Measurements from ENCODE around the gene S1PR4.
A peak's percentile ranks its signal among the peaks of the same experiment; 100 is the strongest.
"Not testable (repeated sequence)": the region's sequence is repeated elsewhere in the genome, so short reads cannot be mapped to it uniquely, and the experiment has no call there.

The S1PR4 gene

GRCh38 chr19:3146677-3147100 lies 31.9 kb upstream of the S1PR4 start:
- Mint-ChIP-seq H3K4me3 (peak overlapping the region; percentile 53), H3K27me3 (no peaks in the 10 kb centered on the region), H3K27ac (peak overlapping the region; percentile 91), H3K9me3 (no peaks in the 10 kb centered on the region), H3K36me3 (ENCODE audit: low read depth) (peaks cover 35% of the 10 kb centered on the region), H3K4me1 (ENCODE audit: low read depth) (peaks cover 53% of the 10 kb centered on the region)
- intact Hi-C loops (cut with micrococcal nuclease): no loop called here

- intact Hi-C loops (cut with micrococcal nuclease): no loop called here
- Mint-ChIP-seq H3K36me3 (ENCODE audit: low read depth) (peaks cover 22% of the 10 kb centered on the region), H3K4me3 (no peak overlapping the region), H3K4me1 (ENCODE audit: low read depth) (peaks cover 38% of the 10 kb centered on the region), H3K9me3 (no peaks in the 10 kb centered on the region), H3K27me3 (no peaks in the 10 kb centered on the region), H3K27ac (no peak overlapping the region)
Measured at GRCh38 chr19:3148503-3148902, 30.1 kb upstream of the S1PR4 start.

- Mint-ChIP-seq H3K9me3 (no peaks in the 10 kb centered on the region), H3K27me3 (no peaks in the 10 kb centered on the region), H3K27ac (no peak overlapping the region), H3K36me3 (ENCODE audit: low read depth) (peaks cover 18% of the 10 kb centered on the region), H3K4me1 (ENCODE audit: low read depth) (peaks cover 38% of the 10 kb centered on the region), H3K4me3 (no peak overlapping the region)
- intact Hi-C loops (cut with micrococcal nuclease): no loop called here
Measured at GRCh38 chr19:3149089-3149488, 29.5 kb upstream of the S1PR4 start.

GRCh38 chr19:3149526-3150505 lies 28.8 kb upstream of the S1PR4 start:
- H3K27me3 Mint-ChIP-seq: no peaks in the 10 kb centered on the region
- peaks cover 38% of the 10 kb centered on the region for H3K4me1 Mint-ChIP-seq (ENCODE audit: low read depth)
- no peak overlapping the region for H3K27ac Mint-ChIP-seq
- intact Hi-C loops (cut with micrococcal nuclease): no loop called here
- no peaks in the 10 kb centered on the region for H3K9me3 Mint-ChIP-seq
- H3K4me3 Mint-ChIP-seq: no peak overlapping the region
- H3K36me3 Mint-ChIP-seq (ENCODE audit: low read depth): peaks cover 13% of the 10 kb centered on the region

GRCh38 chr19:3150739-3151329 lies 27.7 kb upstream of the S1PR4 start:
- Mint-ChIP-seq H3K4me3 (no peak overlapping the region), H3K27ac (no peak overlapping the region), H3K27me3 (no peaks in the 10 kb centered on the region), H3K36me3 (ENCODE audit: low read depth) (peaks cover 13% of the 10 kb centered on the region), H3K9me3 (no peaks in the 10 kb centered on the region), H3K4me1 (ENCODE audit: low read depth) (peaks cover 34% of the 10 kb centered on the region)
- intact Hi-C loops (cut with micrococcal nuclease): no loop called here

- no peaks in the 10 kb centered on the region for H3K9me3 Mint-ChIP-seq
- intact Hi-C loops (cut with micrococcal nuclease): no loop called here
- peaks cover 24% of the 10 kb centered on the region for H3K4me1 Mint-ChIP-seq (ENCODE audit: low read depth)
- no peak overlapping the region for H3K4me3 Mint-ChIP-seq
- H3K27me3 Mint-ChIP-seq: no peaks in the 10 kb centered on the region
- H3K36me3 Mint-ChIP-seq (ENCODE audit: low read depth): peaks cover 3% of the 10 kb centered on the region
- H3K27ac Mint-ChIP-seq: no peak overlapping the region
Measured at GRCh38 chr19:3151563-3152418, 26.8 kb upstream of the S1PR4 start.

GRCh38 chr19:3152419-3152780 lies 26.2 kb upstream of the S1PR4 start:
- Mint-ChIP-seq H3K27ac (no peak overlapping the region), H3K4me1 (ENCODE audit: low read depth) (peaks cover 22% of the 10 kb centered on the region), H3K36me3 (ENCODE audit: low read depth) (no peaks in the 10 kb centered on the region), H3K9me3 (no peaks in the 10 kb centered on the region), H3K4me3 (no peak overlapping the region), H3K27me3 (no peaks in the 10 kb centered on the region)
- intact Hi-C loops (cut with micrococcal nuclease): no loop called here

- no peak overlapping the region for H3K27ac Mint-ChIP-seq
- no peaks in the 10 kb centered on the region for H3K36me3 Mint-ChIP-seq (ENCODE audit: low read depth)
- intact Hi-C loops (cut with micrococcal nuclease): no loop called here
- H3K4me1 Mint-ChIP-seq (ENCODE audit: low read depth): peaks cover 17% of the 10 kb centered on the region
- H3K9me3 Mint-ChIP-seq: no peaks in the 10 kb centered on the region
- no peak overlapping the region for H3K4me3 Mint-ChIP-seq
- no peaks in the 10 kb centered on the region for H3K27me3 Mint-ChIP-seq
Measured at GRCh38 chr19:3153286-3154230, 25.0 kb upstream of the S1PR4 start.

GRCh38 chr19:3154447-3154846 lies 24.1 kb upstream of the S1PR4 start:
- H3K9me3 Mint-ChIP-seq; H3K36me3 Mint-ChIP-seq (ENCODE audit: low read depth); H3K27me3 Mint-ChIP-seq; intact Hi-C loops (cut with micrococcal nuclease); H3K27ac Mint-ChIP-seq: not testable (repeated sequence)
- H3K4me3 Mint-ChIP-seq: peak overlapping the region; percentile 27
- peaks cover 11% of the 10 kb centered on the region for H3K4me1 Mint-ChIP-seq (ENCODE audit: low read depth)

- Mint-ChIP-seq H3K4me1 (ENCODE audit: low read depth) (peaks cover 6% of the 10 kb centered on the region), H3K27ac (no peak overlapping the region), H3K36me3 (ENCODE audit: low read depth) (no peaks in the 10 kb centered on the region), H3K9me3 (peaks cover 4% of the 10 kb centered on the region), H3K27me3 (no peaks in the 10 kb centered on the region), H3K4me3 (peak overlapping the region; percentile 27)
- intact Hi-C loops (cut with micrococcal nuclease): no loop called here
Measured at GRCh38 chr19:3154957-3155736, 23.4 kb upstream of the S1PR4 start.

- peaks cover 16% of the 10 kb centered on the region for H3K4me1 Mint-ChIP-seq (ENCODE audit: low read depth)
- no peaks in the 10 kb centered on the region for H3K27me3 Mint-ChIP-seq
- H3K36me3 Mint-ChIP-seq (ENCODE audit: low read depth): no peaks in the 10 kb centered on the region
- no peak overlapping the region for H3K4me3 Mint-ChIP-seq
- no peak overlapping the region for H3K27ac Mint-ChIP-seq
- H3K9me3 Mint-ChIP-seq: peaks cover 9% of the 10 kb centered on the region
- intact Hi-C loops (cut with micrococcal nuclease): no loop called here
Measured at GRCh38 chr19:3157096-3157845, 21.3 kb upstream of the S1PR4 start.

GRCh38 chr19:3159565-3159964 lies 19.0 kb upstream of the S1PR4 start:
- no peak overlapping the region for H3K4me3 Mint-ChIP-seq
- H3K27ac Mint-ChIP-seq: no peak overlapping the region
- H3K36me3 Mint-ChIP-seq (ENCODE audit: low read depth): no peaks in the 10 kb centered on the region
- peaks cover 9% of the 10 kb centered on the region for H3K9me3 Mint-ChIP-seq
- intact Hi-C loops (cut with micrococcal nuclease): no loop called here
- no peaks in the 10 kb centered on the region for H3K27me3 Mint-ChIP-seq
- peaks cover 33% of the 10 kb centered on the region for H3K4me1 Mint-ChIP-seq (ENCODE audit: low read depth)
